Measurements from ENCODE around the gene C16orf96.

GRCh38 chr16:4576008-4576407 lies 19.9 kb downstream of the C16orf96 start:
- TF ChIP-seq CTCF (IDR thresholded peaks at IDR 0.05; ENCODE audit: insufficient read depth, low read length) (no peak), POLR2AphosphoS5 (IDR thresholded peaks at IDR 0.05; ENCODE audit: low read depth) (no peak)
